Measurements from ENCODE around the gene LRSAM1. TPM values are rescaled to one million over a fixed set of nuclear protein-coding genes. Genes with fewer than 3 reads are reported as not detected.

The LRSAM1 gene
- total and polyA plus RNA-seq, 9 donors = 9.0 to 28.5 (median 17.4) TPM

- no peaks in the 10 kb centered on the region for H3K27me3 ChIP-seq
- H3K9me3 ChIP-seq = no peaks in the 10 kb centered on the region
- no peak for DNase-seq
- H3K4me3 ChIP-seq = no peak overlapping the region
- TF ChIP-seq CTCF (IDR thresholded peaks at IDR 0.05) (no peak), POLR2A (IDR thresholded peaks at IDR 0.05) (no peak), EP300 (IDR thresholded peaks at IDR 0.05) (no peak)
- 82 to 93% (median 92%) methylated on average over 10 of the region's 10 CpGs for WGBS, 3 donors
- H3K4me1 ChIP-seq (ENCODE audit: insufficient read depth) = peaks cover 24% of the 10 kb centered on the region
- no peaks in the 10 kb centered on the region for H3K36me3 ChIP-seq
- H3K27ac ChIP-seq = no peak overlapping the region
- intact Hi-C loops (cut with DNase I) = no loop called here
Observed at GRCh38 chr9:127548352-127548881, 97.1 kb downstream of the LRSAM1 start.

- Histone ChIP-seq H3K27me3 (no peaks in the 10 kb centered on the region), H3K4me1 (ENCODE audit: insufficient read depth) (peaks cover 26% of the 10 kb centered on the region), H3K4me3 (no peak overlapping the region), H3K27ac (no peak overlapping the region), H3K36me3 (no peaks in the 10 kb centered on the region), H3K9me3 (no peaks in the 10 kb centered on the region)
- intact Hi-C loops (cut with DNase I) = no loop called here
- WGBS, 3 donors = 82 to 91% (median 91%) methylated on average over 10 of the region's 10 CpGs
- DNase-seq = no peak
- TF ChIP-seq POLR2A (IDR thresholded peaks at IDR 0.05) (no peak), EP300 (IDR thresholded peaks at IDR 0.05) (no peak), CTCF (IDR thresholded peaks at IDR 0.05) (no peak)
Observed at GRCh38 chr9:127549218-127549617, 97.9 kb downstream of the LRSAM1 start.

- Histone ChIP-seq H3K9me3 (no peaks in the 10 kb centered on the region), H3K4me1 (ENCODE audit: insufficient read depth) (peaks cover 27% of the 10 kb centered on the region), H3K4me3 (no peak overlapping the region), H3K27me3 (no peaks in the 10 kb centered on the region), H3K36me3 (no peaks in the 10 kb centered on the region), H3K27ac (no peak overlapping the region)
- no peak for TF ChIP-seq POLR2A (IDR thresholded peaks at IDR 0.05)
- no peak for TF ChIP-seq CTCF (IDR thresholded peaks at IDR 0.05)
- TF ChIP-seq EP300 (IDR thresholded peaks at IDR 0.05) = no peak
- WGBS, 3 donors = 88 to 94% (median 90%) methylated on average over 7 to 8 of the region's 8 CpGs
- no peak for DNase-seq
- intact Hi-C loops (cut with DNase I) = no loop called here
Observed at GRCh38 chr9:127549751-127550150, 98.4 kb downstream of the LRSAM1 start.

- Histone ChIP-seq H3K4me3 (no peak overlapping the region), H3K36me3 (no peaks in the 10 kb centered on the region), H3K9me3 (no peaks in the 10 kb centered on the region), H3K27me3 (no peaks in the 10 kb centered on the region), H3K4me1 (ENCODE audit: insufficient read depth) (peaks cover 24% of the 10 kb centered on the region), H3K27ac (no peak overlapping the region)
- TF ChIP-seq EP300 (IDR thresholded peaks at IDR 0.05) (no peak), CTCF (IDR thresholded peaks at IDR 0.05) (no peak), POLR2A (IDR thresholded peaks at IDR 0.05) (no peak)
- intact Hi-C loops (cut with DNase I) = no loop called here
- DNase-seq = no peak
- WGBS, 3 donors = 86 to 97% (median 93%) methylated on average over 1 of the region's 1 CpG
Observed at GRCh38 chr9:127550282-127550681, 99.0 kb downstream of the LRSAM1 start.
